ENCODE data around the gene GNG11.
A peak's percentile ranks its signal among the peaks of the same experiment; 100 is the strongest.
"Not testable (repeated sequence)": the region's sequence is repeated elsewhere in the genome, so short reads cannot be mapped to it uniquely, and the experiment has no call there.

GNG11 gene

GRCh38 chr7:93921607-93922566 lies at the start of gene GNG11:
GNG11 (plus strand) TSS chr7:93921735; CDS start chr7:93922138, 403 bp downstream.
- peak; percentile 91 for DNase-seq (ENCODE audit: low read depth)

GRCh38 chr7:93873998-93874574 lies 47.4 kb upstream of the GNG11 start:
- DNase-seq (ENCODE audit: low read depth), result no peak

- DNase-seq (ENCODE audit: low read depth), result no peak
Observed at GRCh38 chr7:93877742-93878141, 43.8 kb upstream of the GNG11 start.

GRCh38 chr7:93879356-93879755 lies 42.2 kb upstream of the GNG11 start:
- DNase-seq (ENCODE audit: low read depth), result no peak

GRCh38 chr7:93882468-93882867 lies 39.1 kb upstream of the GNG11 start:
- no peak for DNase-seq (ENCODE audit: low read depth)

GRCh38 chr7:93883078-93883916 lies 38.2 kb upstream of the GNG11 start:
- peak; percentile 16 for DNase-seq (ENCODE audit: low read depth)

- DNase-seq (ENCODE audit: low read depth), result no peak
Observed at GRCh38 chr7:93883917-93884345, 37.6 kb upstream of the GNG11 start.

GRCh38 chr7:93884541-93884940 lies 37.0 kb upstream of the GNG11 start:
- no peak for DNase-seq (ENCODE audit: low read depth)

- peak; percentile 17 for DNase-seq (ENCODE audit: low read depth)
Observed at GRCh38 chr7:93889261-93889660, 32.3 kb upstream of the GNG11 start.

- DNase-seq (ENCODE audit: low read depth), result peak; percentile 27
Observed at GRCh38 chr7:93890041-93890463, 31.5 kb upstream of the GNG11 start.

GRCh38 chr7:93890464-93891068 lies 31.0 kb upstream of the GNG11 start, which contains the start of gene TFPI2:
TFPI2 (minus strand) TSS chr7:93890753; CDS start chr7:93890678, 75 bp downstream.
- peak; percentile 63 for DNase-seq (ENCODE audit: low read depth)

GRCh38 chr7:93894426-93894825 lies 27.1 kb upstream of the GNG11 start:
- peak; percentile 43 for DNase-seq (ENCODE audit: low read depth)

- DNase-seq (ENCODE audit: low read depth), result no peak
Observed at GRCh38 chr7:93894966-93895640, 26.4 kb upstream of the GNG11 start.

- DNase-seq (ENCODE audit: low read depth), result no peak
Observed at GRCh38 chr7:93895859-93896600, 25.5 kb upstream of the GNG11 start.

GRCh38 chr7:93897680-93898079 lies 23.9 kb upstream of the GNG11 start:
- no peak for DNase-seq (ENCODE audit: low read depth)

GRCh38 chr7:93902777-93903423 lies 18.6 kb upstream of the GNG11 start:
- peak; percentile 75 for DNase-seq (ENCODE audit: low read depth)

- no peak for DNase-seq (ENCODE audit: low read depth)
Observed at GRCh38 chr7:93906267-93906666, 15.3 kb upstream of the GNG11 start, which contains the start of gene GNGT1. GNGT1 (plus strand) TSS chr7:93906567; CDS start chr7:93906747, 180 bp downstream.

GRCh38 chr7:93910076-93910994 lies 11.2 kb upstream of the GNG11 start:
- DNase-seq (ENCODE audit: low read depth), result peak; percentile 74

GRCh38 chr7:93911242-93911641 lies 10.3 kb upstream of the GNG11 start:
- not testable (repeated sequence) for DNase-seq (ENCODE audit: low read depth)
